Dedifferentiated amniotic fluid mesenchymal stem cell (primary cell): ENCODE results near the gene NINL.

Experiments
- DNase-seq: peaks from one replicate; pipeline ENCODE4 v3.0.0-alpha.2; 2016; ENCODE audit errors: extremely low spot score

NINL gene

GRCh38 chr20:25465243-25466135, 119.8 kb downstream of the NINL start:
- no peak for DNase-seq

- DNase-seq: no peak
Observed at GRCh38 chr20:25464501-25465242, 120.7 kb downstream of the NINL start.

- DNase-seq: no peak
Observed at GRCh38 chr20:25461786-25462545, 123.4 kb downstream of the NINL start.

- DNase-seq: no peak
Observed at GRCh38 chr20:25461281-25461650, 124.1 kb downstream of the NINL start.

GRCh38 chr20:25460566-25461280, 124.6 kb downstream of the NINL start:
- no peak for DNase-seq

GRCh38 chr20:25459916-25460535, 125.3 kb downstream of the NINL start:
- DNase-seq: no peak

GRCh38 chr20:25459111-25459830, 126.1 kb downstream of the NINL start:
- no peak for DNase-seq

- DNase-seq: no peak
Observed at GRCh38 chr20:25457886-25458680, 127.2 kb downstream of the NINL start.

GRCh38 chr20:25454153-25454900, 131.0 kb downstream of the NINL start:
- DNase-seq: no peak

- DNase-seq: no peak
Observed at GRCh38 chr20:25453035-25453810, 132.1 kb downstream of the NINL start.

GRCh38 chr20:25452333-25452732, 133.0 kb downstream of the NINL start:
- DNase-seq: no peak

GRCh38 chr20:25447671-25448070, 137.7 kb downstream of the NINL start:
- no peak for DNase-seq

- DNase-seq: no peak
Observed at GRCh38 chr20:25444556-25444955, 140.8 kb downstream of the NINL start.

- DNase-seq: no peak
Observed at GRCh38 chr20:25439328-25439727, 146.0 kb downstream of the NINL start.

- no peak for DNase-seq
Observed at GRCh38 chr20:25437153-25437581, 148.2 kb downstream of the NINL start.

- DNase-seq: no peak
Observed at GRCh38 chr20:25424536-25424935, 160.8 kb downstream of the NINL start.

- no peak for DNase-seq
Observed at GRCh38 chr20:25422032-25422431, 163.3 kb downstream of the NINL start.

GRCh38 chr20:25421102-25421501, 164.2 kb downstream of the NINL start:
- no peak for DNase-seq
